ENCODE results near the gene CFAP52. TPM values are rescaled to one million over a fixed set of nuclear protein-coding genes. Genes with fewer than 3 reads are reported as not detected.
"Not testable (repeated sequence)": the region's sequence is repeated elsewhere in the genome, so short reads cannot be mapped to it uniquely, and the experiment has no call there.

Gene CFAP52
- total and polyA plus RNA-seq, 7 donors = 0.03 to 0.99 TPM; not detected in 5

- Histone ChIP-seq H3K27ac (no peak overlapping the region), H3K27me3 (no peaks in the 10 kb centered on the region), H3K9me3 (peaks cover 0 to 12% (median 6%) of the 10 kb centered on the region in 4 donors), H3K4me3 (no peak overlapping the region), H3K36me3 (no peaks in the 10 kb centered on the region), H3K4me1 (no peaks in the 10 kb centered on the region)
- no peak for DNase-seq
- TF ChIP-seq POLR2AphosphoS5 (IDR thresholded peaks at IDR 0.05) (no peak), EP300 (IDR thresholded peaks at IDR 0.05) (no peak), POLR2A (IDR thresholded peaks at IDR 0.05) (no peak)
- TF ChIP-seq, protein P1, sequence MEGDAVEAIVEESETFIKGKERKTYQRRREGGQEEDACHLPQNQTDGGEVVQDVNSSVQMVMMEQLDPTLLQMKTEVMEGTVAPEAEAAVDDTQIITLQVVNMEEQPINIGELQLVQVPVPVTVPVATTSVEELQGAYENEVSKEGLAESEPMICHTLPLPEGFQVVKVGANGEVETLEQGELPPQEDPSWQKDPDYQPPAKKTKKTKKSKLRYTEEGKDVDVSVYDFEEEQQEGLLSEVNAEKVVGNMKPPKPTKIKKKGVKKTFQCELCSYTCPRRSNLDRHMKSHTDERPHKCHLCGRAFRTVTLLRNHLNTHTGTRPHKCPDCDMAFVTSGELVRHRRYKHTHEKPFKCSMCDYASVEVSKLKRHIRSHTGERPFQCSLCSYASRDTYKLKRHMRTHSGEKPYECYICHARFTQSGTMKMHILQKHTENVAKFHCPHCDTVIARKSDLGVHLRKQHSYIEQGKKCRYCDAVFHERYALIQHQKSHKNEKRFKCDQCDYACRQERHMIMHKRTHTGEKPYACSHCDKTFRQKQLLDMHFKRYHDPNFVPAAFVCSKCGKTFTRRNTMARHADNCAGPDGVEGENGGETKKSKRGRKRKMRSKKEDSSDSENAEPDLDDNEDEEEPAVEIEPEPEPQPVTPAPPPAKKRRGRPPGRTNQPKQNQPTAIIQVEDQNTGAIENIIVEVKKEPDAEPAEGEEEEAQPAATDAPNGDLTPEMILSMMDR (IDR thresholded peaks at IDR 0.05) = no peak
- intact Hi-C loops (cut with DNase I) = no loop called here
Measured at GRCh38 chr17:9622961-9623360, 46.5 kb downstream of the CFAP52 start.

GRCh38 chr17:9628509-9628908 lies 52.1 kb downstream of the CFAP52 start:
- WGBS, 2 donors = 33 to 81% methylated on average over 10 of the region's 10 CpGs
- Histone ChIP-seq H3K9me3 (peaks cover 0 to 5% (median 3%) of the 10 kb centered on the region in 4 donors), H3K4me3 (no peak overlapping the region), H3K36me3 (no peaks in the 10 kb centered on the region), H3K4me1 (no peaks in the 10 kb centered on the region), H3K27me3 (no peaks in the 10 kb centered on the region), H3K27ac (no peak overlapping the region)
- no peak for TF ChIP-seq POLR2AphosphoS5 (IDR thresholded peaks at IDR 0.05)
- TF ChIP-seq, protein P1 (IDR thresholded peaks at IDR 0.05) = no peak
- no peak for TF ChIP-seq POLR2A (IDR thresholded peaks at IDR 0.05)
- no peak for TF ChIP-seq EP300 (IDR thresholded peaks at IDR 0.05)
- DNase-seq = no peak
- intact Hi-C loops (cut with DNase I) = no loop called here

DNA sequence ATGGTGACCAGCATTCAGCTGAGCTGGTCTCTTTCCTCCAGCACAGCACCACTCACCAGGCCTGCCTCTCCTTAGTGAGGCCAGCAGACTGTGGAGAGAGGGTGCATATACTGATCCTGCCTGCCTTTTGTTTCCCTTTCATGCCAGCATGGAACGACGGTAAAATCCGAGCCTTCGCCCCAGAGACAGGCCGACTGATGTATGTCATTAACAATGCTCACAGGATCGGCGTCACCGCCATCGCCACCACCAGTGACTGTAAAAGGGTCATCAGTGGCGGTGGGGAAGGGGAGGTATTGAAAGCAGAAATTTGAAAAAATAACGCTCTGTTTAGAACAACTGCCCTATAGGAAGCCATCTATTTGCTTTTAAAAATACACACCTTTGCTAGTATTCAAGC lies 56.3 kb downstream of the CFAP52 start:
- intact Hi-C loops (cut with DNase I) = no loop called here
- H3K4me3 ChIP-seq = no peak overlapping the region
- H3K9me3 ChIP-seq = no peaks in the 10 kb centered on the region
- H3K27ac ChIP-seq = no peak overlapping the region
- H3K4me1 ChIP-seq = no peaks in the 10 kb centered on the region
- TF ChIP-seq EP300 (IDR thresholded peaks at IDR 0.05) = no peak
- no peak for TF ChIP-seq POLR2A (IDR thresholded peaks at IDR 0.05)
- TF ChIP-seq POLR2AphosphoS5 (IDR thresholded peaks at IDR 0.05) = no peak
- TF ChIP-seq, protein P1 (IDR thresholded peaks at IDR 0.05) = no peak
- no peaks in the 10 kb centered on the region for H3K36me3 ChIP-seq
- no peak for DNase-seq
- whole genome bisulfite sequencing, 2 donors = 94 to 96% methylated on average over 11 of the region's 11 CpGs
- peaks cover 0 to 6% (median 0%) of the 10 kb centered on the region in 3 donors for H3K27me3 ChIP-seq

DNA sequence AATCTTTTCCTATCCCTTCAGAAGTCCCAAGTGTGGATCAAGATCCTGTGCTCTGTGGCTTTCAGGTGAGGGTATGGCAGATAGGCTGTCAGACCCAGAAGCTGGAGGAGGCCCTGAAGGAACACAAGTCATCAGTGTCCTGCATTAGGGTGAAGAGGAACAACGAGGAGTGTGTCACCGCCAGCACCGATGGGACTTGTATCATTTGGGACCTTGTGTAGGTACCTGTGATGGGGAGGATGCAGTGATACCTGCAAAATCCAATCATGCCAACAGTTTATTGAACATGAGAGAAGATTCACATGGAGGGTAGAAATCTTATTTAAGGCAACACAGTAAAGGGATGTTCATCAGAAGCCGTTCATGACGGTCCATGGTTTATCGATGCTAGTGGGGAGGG lies 58.9 kb downstream of the CFAP52 start:
- DNase-seq = no peak
- Histone ChIP-seq H3K9me3 (no peaks in the 10 kb centered on the region), H3K27me3 (peaks cover 0 to 6% (median 0%) of the 10 kb centered on the region in 3 donors), H3K4me1 (no peaks in the 10 kb centered on the region), H3K27ac (no peak overlapping the region), H3K4me3 (no peak overlapping the region), H3K36me3 (no peaks in the 10 kb centered on the region)
- intact Hi-C loops (cut with DNase I) = no loop called here
- TF ChIP-seq EP300 (IDR thresholded peaks at IDR 0.05) (no peak), POLR2A (IDR thresholded peaks at IDR 0.05) (no peak), POLR2AphosphoS5 (IDR thresholded peaks at IDR 0.05) (no peak)
- TF ChIP-seq, protein P1 (IDR thresholded peaks at IDR 0.05) = no peak
- 86 to 92% methylated on average over 6 of the region's 6 CpGs for WGBS, 2 donors

DNA sequence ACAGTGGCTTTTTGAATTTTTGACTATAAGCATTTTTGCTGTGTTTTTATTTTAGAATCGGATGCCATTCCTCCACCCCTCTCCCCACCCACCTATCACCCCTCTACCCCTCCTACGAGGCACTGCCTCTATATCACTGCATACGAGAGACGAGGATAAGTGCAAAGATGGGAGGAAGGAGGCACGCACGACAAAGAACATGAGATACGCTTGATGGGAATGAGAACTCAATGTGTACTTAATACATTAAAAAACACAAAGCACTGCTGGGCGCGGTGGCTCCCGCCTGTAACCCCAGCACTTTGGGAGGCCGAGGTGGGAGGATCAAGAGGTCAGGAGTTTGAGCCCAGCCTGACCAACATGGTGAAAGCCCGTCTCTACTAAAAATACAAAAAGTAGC lies 60.1 kb downstream of the CFAP52 start:
- TF ChIP-seq POLR2AphosphoS5 (IDR thresholded peaks at IDR 0.05) (no peak), EP300 (IDR thresholded peaks at IDR 0.05) (no peak), POLR2A (IDR thresholded peaks at IDR 0.05) (no peak)
- TF ChIP-seq, protein P1 (IDR thresholded peaks at IDR 0.05) = no peak
- Histone ChIP-seq H3K4me3 (no peak overlapping the region), H3K4me1 (no peaks in the 10 kb centered on the region), H3K27ac (no peak overlapping the region), H3K36me3 (no peaks in the 10 kb centered on the region), H3K9me3 (no peaks in the 10 kb centered on the region), H3K27me3 (peaks cover 0 to 6% (median 0%) of the 10 kb centered on the region in 3 donors)
- whole genome bisulfite sequencing, 2 donors = 87 to 92% methylated on average over 12 of the region's 12 CpGs
- intact Hi-C loops (cut with DNase I) = no loop called here
- DNase-seq = no peak

GRCh38 chr17:9640388-9640787 lies 63.9 kb downstream of the CFAP52 start:
- H3K9me3 ChIP-seq; DNase-seq; H3K4me3 ChIP-seq; intact Hi-C loops (cut with DNase I); H3K36me3 ChIP-seq; H3K27ac ChIP-seq: not testable (repeated sequence)
- H3K4me1 ChIP-seq = peaks cover 0 to 10% (median 10%) of the 10 kb centered on the region in 4 donors
- WGBS, 2 donors = 91 to 97% methylated on average over 5 of the region's 5 CpGs
- H3K27me3 ChIP-seq = peaks cover 2 to 22% (median 7%) of the 10 kb centered on the region in 3 donors

Measured in sigmoid colon (tissue), 7 donors.